LNCaP clone FGC (cell line): ENCODE measurements around the gene LRRC56.

Experiments
- DNase-seq: peaks from one replicate; pipeline ENCODE4 v3.0.0-alpha.2; 2011; ENCODE audit warnings: low read depth
- H3K4me3 ChIP-seq: 2 replicates; pipeline ENCODE4 v1.5.1; 2011; ENCODE audit warnings: mild to moderate bottlenecking, low read depth, low read length, control low read depth
- CTCF ChIP-seq: IDR thresholded peaks from 2 replicates; pipeline ENCODE4 v1.5.1; 2012; ENCODE audit warnings: mild to moderate bottlenecking; ENCODE audit not compliant: control insufficient read depth, insufficient read depth; ENCODE audit errors: extremely low read depth

The LRRC56 gene

GRCh38 chr11:506995-507726, 30.2 kb upstream of the LRRC56 start, which contains the start of gene RNH1:
Gene RNH1 (minus strand): TSS chr11:507242. CDS start chr11:502162, 5,080 bp downstream.
- H3K4me3 ChIP-seq, result peak within 1 kb of the TSS; percentile 82
- DNase-seq, result peak; percentile 66
- TF ChIP-seq CTCF, result no peak

- no peak for TF ChIP-seq CTCF
- peak overlapping the region; percentile 78 for H3K4me3 ChIP-seq
- no peak for DNase-seq
These were observed 29.4 kb upstream of the LRRC56 start for GRCh38 chr11:507727-508515.

- no peak overlapping the region for H3K4me3 ChIP-seq
- DNase-seq, result no peak
- no peak for TF ChIP-seq CTCF
These were observed 28.4 kb upstream of the LRRC56 start for GRCh38 chr11:508956-509355.

GRCh38 chr11:512761-513595, 24.3 kb upstream of the LRRC56 start:
- H3K4me3 ChIP-seq, result no peak overlapping the region
- no peak for TF ChIP-seq CTCF
- DNase-seq, result no peak

GRCh38 chr11:514606-515005, 22.7 kb upstream of the LRRC56 start:
- no peak for DNase-seq
- no peak overlapping the region for H3K4me3 ChIP-seq
- TF ChIP-seq CTCF, result no peak

GRCh38 chr11:515131-515530, 22.2 kb upstream of the LRRC56 start:
- TF ChIP-seq CTCF, result no peak
- no peak for DNase-seq
- H3K4me3 ChIP-seq, result no peak overlapping the region
